NCI-H774 (cell line): Measurements from ENCODE around the gene IGLL5.
A peak's percentile ranks its signal among the peaks of the same experiment; 100 is the strongest.
"Not testable (repeated sequence)": the region's sequence is repeated elsewhere in the genome, so short reads cannot be mapped to it uniquely, and the experiment has no call there.

Experiments
- DNase-seq: peaks from one replicate; lab custom pipeline; 2025; lab: John Stamatoyannopoulos, UW

Gene IGLL5

DNA sequence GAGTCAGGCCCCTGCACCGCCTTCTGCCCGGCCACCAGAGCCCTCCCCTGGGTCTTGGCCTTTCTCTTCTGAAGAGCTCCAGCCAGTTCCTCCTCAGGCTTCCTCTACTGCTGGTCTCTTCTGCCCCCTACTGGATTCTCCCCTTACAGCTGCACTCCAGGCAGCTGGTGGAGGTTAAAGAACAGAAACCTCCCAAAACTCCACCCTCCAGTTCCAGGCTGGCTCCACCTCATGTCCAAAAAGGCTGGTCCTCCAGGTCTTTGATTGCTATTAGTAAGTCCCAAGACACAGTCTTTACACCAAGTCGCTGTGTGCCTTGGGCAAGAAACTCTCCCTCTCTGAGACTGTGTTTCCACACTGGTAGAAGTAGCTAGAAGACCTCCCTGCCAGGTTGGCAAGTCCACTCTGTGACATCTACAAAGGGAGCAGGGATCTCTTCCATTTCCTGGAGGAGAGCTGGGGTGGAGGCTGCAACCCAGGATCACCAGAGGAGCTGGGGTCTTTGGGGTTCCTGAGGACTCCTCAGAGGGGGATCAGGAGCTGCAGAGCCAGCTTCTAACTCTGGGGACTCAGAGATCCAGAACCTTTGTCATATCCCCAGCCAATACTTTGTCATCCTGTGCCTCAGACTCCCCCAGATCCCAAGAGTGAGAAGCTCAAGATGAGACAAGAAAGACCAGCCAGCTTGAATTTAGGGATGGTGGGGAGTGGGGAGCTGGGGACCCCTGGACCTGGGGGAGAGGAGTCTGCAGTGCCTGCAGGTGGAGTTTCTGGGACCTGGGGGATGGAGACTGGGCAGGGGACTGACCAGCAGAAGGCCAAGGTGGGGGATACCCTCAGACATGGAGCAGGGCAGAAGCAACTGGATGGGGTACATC lies 3.4 kb upstream of the IGLL5 start:
- DNase-seq = peak; percentile 56

- DNase-seq = no peak
Observed at GRCh38 chr22:22884888-22885840, 2.5 kb upstream of the IGLL5 start.

GRCh38 chr22:22886546-22886945 lies 1.1 kb upstream of the IGLL5 start:
- DNase-seq = no peak

DNA sequence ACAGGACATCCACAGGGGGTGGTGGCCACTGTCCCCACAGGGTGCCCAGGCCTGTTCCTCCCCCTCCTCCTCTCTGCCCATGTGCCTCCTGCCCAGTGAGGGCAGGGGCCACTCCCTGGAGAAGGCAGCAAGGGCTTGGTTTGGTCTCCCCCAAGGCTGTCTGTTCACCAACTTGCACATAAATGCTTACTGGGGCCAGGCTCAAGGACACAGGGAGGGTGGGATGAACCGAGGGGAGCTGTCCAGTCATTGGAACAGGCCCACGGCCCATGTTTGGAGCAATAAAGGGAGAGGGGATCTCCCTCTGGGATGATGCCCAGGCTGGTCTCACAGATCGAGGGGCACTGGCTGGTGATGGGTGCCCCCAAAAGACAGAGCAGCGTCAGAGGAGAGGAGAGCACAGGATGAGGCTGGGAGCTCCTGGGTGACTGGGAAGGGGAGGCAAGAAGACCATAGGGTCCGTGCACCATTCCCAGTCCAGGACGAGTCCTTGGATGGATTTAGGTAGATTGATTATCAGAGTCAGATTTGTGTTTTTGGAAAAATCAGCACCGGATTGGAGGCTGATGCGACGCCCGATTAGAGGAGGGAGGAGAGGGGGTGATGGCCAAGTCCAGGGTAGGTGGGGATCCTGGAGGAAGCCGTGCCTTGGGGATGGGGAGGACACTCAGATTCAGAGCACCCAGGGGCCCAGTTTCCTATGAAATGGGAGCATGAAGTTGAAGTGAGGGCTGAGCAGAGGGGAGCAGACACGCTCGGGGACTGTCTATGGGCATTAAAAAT lies 1.1 kb downstream of the IGLL5 start:
- DNase-seq = no peak

DNA sequence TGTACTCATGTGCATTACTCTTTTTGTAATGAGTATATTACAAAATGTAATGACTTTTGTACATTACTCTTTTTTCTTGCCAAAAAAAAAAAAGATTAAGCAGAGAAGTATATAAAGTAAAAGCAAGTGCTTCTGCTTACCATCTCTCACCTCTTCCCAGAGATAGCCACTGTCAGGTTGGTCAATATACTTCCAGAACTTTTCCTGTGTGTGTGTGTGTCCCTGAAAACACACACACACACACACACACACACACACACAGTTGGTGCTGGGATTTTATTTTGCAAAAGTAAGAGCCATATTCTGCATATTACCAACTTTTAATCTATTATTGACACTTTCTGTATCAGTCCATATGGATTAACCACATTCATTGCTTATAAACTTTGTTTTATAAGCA lies 2.5 kb downstream of the IGLL5 start:
- no peak for DNase-seq

DNA sequence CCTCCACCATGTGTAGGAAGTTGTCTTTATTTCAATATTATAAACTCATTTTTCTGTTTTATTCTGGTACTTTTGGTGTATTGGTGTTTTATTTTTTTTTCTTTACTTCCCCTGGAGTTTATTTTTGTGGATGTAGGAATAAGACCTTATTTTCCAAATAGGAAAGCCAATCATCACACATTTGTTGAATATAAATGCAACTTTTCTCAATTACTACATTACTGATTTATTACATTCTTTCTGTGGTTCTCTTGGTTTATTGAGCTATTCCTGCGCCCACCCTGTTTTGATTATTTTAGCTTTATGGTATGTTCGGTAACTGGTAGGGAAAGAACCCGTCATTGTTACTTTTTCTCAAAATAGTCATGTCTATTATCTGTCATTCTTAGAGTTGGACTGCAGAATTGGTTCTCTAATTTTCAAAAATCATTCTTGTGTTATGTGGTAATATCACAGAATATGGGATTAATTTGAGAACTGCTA lies 3.6 kb downstream of the IGLL5 start:
- DNase-seq = no peak

DNA sequence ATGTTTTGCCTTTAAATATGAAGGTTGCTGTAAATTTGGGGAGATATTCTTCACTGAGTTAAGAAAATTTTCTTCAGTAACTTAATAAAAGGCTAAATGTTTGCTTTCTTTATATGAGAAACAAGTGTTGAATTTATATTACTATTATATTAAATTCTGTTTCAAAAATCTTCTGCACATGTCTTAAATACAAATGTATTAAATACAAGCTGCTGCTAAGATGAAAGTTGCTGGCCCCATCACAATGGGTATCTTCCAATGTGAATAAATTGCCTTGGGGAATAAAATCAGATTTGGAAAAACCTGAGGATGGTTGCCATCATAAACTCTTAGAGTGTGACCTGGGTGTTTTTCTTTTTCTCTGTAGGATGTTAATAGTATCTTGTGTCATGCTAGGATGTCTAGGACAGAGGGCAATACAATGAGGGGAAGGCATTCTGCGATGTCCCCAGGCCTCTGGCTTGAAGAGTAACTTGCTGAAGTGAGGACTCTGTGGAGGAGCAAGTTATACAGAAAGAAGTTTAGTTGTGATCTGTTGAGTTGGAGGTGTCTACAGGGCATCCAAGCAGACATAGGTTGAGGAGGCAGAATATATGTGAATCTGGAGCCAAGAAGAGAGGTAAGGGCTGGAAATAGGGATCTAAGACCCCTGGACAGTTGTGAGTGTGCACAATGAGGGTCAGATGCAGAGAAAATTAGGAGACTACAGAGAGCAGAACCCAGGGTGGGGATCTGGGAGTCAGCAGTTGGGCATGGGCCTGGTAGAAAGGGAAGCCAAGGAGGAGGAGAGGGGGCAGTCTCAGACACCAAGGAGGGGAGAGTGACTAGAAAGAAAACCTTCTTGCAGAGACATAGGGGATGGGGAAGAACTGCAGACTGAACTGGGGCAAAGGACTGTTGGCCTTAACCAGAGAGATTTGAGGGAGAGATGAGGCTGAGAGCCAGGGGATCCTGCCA lies 4.8 kb downstream of the IGLL5 start:
- no peak for DNase-seq

GRCh38 chr22:22893077-22893805 lies 5.6 kb downstream of the IGLL5 start:
- DNase-seq = no peak

GRCh38 chr22:22893891-22894739 lies 6.5 kb downstream of the IGLL5 start:
- DNase-seq = no peak

DNA sequence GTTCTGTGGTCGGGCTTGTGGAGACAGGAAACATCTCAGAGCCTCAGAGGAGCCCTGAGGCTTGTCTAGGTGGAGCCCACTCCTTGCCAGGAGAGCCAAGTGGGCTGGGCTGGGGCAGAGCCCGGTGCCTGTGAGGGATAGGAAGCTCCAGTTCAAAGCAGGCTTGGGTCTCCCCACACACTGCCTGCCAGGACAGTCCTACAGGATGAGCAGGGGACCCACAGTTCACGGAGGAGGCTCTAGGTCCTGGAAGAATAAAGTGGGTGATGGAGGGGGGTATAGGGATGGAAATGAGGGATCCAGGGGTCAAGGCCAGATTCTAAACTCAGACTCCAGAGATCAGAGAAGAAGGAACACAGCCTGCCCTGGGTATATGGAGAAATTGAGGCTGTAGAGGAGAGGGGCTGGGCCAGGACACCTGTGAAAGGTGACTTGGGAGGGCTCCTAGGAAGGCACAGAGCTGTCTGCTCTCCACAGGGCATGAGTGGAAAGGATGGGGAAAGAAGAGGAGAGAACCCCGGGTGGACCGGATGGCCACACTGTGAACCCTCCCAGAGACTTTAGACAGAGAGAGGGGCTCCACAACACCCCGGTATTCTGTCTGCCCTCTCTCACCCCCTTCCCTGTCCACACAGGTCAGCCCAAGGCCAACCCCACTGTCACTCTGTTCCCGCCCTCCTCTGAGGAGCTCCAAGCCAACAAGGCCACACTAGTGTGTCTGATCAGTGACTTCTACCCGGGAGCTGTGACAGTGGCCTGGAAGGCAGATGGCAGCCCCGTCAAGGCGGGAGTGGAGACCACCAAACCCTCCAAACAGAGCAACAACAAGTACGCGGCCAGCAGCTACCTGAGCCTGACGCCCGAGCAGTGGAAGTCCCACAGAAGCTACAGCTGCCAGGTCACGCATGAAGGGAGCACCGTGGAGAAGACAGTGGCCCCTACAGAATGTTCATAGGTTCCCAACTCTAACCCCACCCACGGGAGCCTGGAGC lies 7.4 kb downstream of the IGLL5 start:
- DNase-seq = no peak

DNA sequence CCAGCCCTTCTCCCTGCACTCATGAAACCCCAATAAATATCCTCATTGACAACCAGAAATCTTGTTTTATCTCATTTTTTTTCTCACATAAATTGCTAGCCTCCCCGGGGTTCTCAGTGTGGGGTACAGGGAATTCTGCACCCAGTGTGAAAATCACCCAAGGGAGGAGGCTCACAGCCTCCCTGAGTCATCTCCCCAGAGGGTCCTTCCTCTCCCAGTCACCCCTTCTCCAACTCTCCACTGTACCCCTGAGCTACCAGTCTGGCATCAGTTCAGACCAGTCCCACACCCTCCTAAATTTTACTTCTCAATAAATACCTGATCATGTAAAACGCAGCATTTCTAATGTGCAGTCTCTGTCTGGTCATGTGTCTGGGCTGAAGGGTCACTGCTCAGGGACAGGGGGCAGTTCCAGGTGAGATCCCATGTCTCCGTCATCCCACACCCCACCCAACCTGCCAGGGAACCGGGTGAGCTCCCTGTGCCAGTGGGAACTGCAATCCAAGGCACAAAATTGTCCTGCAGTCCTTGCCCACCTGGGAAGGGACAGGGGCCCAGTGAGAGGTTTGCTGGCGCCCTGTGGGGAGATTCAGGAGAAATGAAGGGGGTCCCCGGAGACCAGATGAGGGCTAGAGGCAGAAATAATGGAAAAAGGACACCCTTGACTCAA lies 8.3 kb downstream of the IGLL5 start:
- DNase-seq = no peak

GRCh38 chr22:22896601-22897000 lies 9.0 kb downstream of the IGLL5 start:
- no peak for DNase-seq

GRCh38 chr22:22897091-22897490 lies 9.5 kb downstream of the IGLL5 start:
- DNase-seq = no peak

DNA sequence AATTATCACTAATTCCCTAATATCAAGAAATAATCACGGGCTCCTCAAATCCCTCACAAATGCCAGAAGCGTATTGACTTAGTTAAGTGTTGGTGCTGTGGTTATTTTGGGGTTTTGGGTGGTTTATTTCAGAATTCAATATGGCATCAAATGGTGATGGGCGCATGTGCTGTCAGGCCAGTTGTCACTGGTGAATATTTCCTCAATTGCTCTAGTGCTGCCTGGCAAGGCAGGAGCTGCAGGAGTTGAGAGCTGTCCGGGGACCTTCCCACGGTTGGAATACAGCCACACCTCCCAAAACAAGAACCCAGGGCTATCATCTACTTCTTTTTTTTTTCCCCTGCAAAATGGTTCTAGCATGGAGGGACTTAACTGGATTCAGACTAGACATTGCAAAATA lies 10.3 kb downstream of the IGLL5 start:
- no peak for DNase-seq

DNA sequence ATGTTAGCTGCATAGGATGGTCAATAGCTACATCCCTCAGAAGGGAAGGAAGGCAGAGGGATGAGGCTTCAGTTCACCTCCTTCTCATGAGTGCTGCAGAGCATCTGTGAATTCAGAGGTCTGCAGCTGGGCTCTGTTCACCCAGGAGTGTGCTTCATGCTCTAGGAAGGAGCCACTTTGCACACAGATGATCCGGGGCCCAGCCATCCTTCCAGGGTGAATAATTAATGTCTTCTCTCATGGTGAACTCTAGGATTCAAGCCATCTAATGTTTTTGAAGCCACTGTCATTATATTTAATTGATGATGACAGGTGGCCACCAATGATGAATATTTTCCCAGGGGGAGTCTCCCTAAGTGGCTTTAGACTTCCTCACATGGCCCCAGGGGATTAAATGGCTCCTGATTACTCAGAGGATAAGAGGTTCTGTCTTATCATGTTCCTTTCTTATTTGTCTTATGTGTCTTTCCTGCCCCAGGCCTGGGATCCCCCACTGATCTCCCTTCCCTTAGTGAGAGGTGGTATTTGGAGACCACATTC lies 10.9 kb downstream of the IGLL5 start:
- not testable (repeated sequence) for DNase-seq

DNA sequence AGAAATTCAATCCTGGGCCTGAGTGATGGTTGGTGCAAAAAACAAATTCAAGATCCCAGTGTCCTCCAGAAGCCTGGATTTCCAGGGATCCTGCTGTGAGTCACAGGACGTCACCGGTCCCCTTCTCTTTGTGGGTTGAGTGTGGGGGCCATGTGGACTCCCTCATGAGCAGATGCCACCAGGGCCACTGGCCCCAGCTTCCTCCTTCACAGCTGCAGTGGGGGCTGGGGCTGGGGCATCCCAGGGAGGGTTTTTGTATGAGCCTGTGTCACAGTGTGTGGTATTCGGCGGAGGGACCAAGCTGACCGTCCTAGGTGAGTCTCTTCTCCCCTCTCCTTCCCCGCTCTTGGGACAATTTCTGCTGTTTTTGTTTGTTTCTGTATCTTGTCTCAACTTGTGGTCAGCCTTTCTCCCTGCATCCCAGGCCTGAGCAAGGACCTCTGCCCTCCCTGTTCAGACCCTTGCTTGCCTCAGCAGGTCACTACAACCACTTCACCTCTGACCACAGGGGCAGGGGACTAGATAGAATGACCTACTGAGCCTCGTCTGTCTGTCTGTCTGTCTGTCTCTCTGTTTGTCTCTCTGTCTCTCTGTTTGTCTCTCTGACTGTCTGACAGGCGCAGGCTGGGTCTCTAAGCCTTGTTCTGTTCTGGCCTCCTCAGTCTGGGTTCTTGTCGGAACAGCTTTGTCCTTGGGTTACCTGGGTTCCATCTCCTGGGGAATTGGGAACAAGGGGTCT lies 11.9 kb downstream of the IGLL5 start:
- not testable (repeated sequence) for DNase-seq
